ENCODE measurements around the gene SCNN1G.
"Not testable (repeated sequence)": the region's sequence is repeated elsewhere in the genome, so short reads cannot be mapped to it uniquely, and the experiment has no call there.

The SCNN1G gene

DNA sequence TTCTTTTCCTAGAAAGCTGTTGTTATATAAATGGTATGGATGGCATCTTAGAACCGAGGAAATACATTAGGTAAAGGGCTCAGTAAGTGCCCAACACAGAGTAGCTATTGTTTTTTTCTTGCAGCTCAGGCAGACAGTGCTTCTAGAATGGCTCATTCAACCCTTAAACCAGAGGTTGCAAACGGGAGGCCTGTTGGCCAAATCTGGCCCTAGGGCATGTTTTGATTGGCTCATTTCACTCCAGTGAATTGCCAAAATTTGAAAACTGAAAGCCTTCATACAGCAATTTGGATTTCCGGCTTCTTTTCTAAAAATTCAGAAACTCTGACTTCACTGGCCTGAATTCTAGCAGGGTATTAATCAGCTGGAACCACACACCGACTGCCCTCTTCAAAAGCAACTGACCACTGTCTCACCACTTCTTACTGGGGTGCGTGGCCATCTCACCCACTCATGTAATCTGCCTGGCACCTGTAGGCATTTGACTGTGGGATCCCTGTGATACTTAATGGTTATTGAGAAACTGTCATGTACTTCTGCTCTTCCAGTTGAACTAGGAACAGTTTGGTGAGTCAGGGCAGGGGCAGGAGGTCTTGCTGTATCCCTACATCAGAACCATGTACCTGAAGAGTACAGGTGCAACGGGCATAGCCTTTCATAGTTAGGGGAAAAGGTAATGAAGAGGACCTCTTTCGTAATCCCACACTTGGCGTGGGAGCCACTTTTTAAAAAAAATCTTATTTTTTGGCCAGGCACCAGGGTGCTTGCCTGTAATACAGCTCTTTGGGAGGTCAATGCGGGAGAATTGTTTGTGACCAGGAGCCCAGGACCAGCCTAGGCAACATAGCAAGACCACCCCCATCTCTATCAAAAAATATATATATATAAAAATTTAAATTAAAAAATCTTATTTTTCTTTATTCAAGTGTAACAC, 66.0 kb downstream of the SCNN1G start:
- no peak for DNase-seq (ENCODE audit: low spot score)
- in situ Hi-C loops (cut with MboI; ENCODE audit: low pct_unique_long_range_greater_than_20kb, low sequenced_read_pairs, unreplicated experiment): no loop called here
- TF ChIP-seq, protein P1, sequence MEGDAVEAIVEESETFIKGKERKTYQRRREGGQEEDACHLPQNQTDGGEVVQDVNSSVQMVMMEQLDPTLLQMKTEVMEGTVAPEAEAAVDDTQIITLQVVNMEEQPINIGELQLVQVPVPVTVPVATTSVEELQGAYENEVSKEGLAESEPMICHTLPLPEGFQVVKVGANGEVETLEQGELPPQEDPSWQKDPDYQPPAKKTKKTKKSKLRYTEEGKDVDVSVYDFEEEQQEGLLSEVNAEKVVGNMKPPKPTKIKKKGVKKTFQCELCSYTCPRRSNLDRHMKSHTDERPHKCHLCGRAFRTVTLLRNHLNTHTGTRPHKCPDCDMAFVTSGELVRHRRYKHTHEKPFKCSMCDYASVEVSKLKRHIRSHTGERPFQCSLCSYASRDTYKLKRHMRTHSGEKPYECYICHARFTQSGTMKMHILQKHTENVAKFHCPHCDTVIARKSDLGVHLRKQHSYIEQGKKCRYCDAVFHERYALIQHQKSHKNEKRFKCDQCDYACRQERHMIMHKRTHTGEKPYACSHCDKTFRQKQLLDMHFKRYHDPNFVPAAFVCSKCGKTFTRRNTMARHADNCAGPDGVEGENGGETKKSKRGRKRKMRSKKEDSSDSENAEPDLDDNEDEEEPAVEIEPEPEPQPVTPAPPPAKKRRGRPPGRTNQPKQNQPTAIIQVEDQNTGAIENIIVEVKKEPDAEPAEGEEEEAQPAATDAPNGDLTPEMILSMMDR (IDR thresholded peaks at IDR 0.05; ENCODE audit: extremely low read depth, insufficient read depth, missing control alignments): no peak

DNA sequence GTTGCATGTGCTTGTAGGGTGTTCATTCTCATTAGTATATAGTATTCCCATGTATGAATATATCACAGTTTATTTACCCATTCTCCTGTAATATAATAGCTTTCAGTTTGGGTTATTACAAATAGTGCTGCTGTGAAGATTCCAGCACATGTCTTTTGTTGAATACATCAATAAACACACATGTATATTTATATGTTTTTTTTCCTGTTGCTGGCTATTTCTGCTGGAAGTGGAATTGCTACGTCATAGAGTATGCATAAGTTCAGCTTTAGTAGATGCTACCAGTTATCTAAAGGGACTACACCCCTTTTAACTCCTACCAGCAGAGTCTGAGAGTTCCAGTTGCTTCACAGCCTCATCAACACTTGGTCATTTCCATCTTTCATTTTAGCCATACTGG, 67.3 kb downstream of the SCNN1G start:
- in situ Hi-C loops (cut with MboI; ENCODE audit: low pct_unique_long_range_greater_than_20kb, low sequenced_read_pairs, unreplicated experiment): no loop called here
- DNase-seq (ENCODE audit: low spot score): no peak
- TF ChIP-seq, protein P1 (IDR thresholded peaks at IDR 0.05; ENCODE audit: extremely low read depth, insufficient read depth, missing control alignments): no peak

DNA sequence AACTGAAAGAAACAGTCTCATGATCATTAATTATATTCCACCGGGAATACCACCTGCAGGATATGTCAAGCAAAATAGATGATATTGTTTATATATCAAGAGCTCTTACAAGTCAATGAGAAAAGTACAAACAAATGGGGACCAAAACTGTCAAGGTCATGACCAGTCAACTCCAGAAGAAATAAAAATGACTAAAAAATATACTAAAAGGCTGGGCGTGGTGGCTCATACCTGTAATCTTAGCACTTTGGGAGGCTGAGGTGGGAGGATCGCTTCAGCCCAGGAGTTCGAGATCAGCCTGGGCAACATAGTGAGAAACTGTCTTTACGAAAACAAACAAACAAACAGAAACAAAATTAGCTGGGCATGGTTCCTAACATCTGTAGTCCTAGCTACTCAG, 69.8 kb downstream of the SCNN1G start:
- no peak for DNase-seq (ENCODE audit: low spot score)
- in situ Hi-C loops (cut with MboI; ENCODE audit: low pct_unique_long_range_greater_than_20kb, low sequenced_read_pairs, unreplicated experiment): no loop called here
- TF ChIP-seq, protein P1 (IDR thresholded peaks at IDR 0.05; ENCODE audit: extremely low read depth, insufficient read depth, missing control alignments): no peak

DNA sequence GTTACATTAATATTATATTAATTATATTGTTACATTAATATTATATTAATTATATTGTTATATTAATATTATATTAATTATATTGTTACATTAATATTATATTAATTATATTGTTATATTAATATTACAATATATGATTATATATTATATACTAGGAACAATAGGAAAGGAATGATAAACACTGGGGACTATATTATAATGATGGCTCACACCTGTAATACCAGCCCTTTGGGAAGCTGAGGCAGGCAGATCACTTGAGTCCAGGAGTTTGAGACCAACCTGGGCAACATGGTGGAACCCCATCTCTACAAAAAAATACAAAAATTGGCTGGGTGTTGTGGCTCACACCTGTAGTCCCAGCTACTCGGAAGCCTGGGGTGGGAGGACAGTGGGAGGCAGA, 71.1 kb downstream of the SCNN1G start:
- in situ Hi-C loops (cut with MboI; ENCODE audit: low pct_unique_long_range_greater_than_20kb, low sequenced_read_pairs, unreplicated experiment); DNase-seq (ENCODE audit: low spot score): not testable (repeated sequence)

DNA sequence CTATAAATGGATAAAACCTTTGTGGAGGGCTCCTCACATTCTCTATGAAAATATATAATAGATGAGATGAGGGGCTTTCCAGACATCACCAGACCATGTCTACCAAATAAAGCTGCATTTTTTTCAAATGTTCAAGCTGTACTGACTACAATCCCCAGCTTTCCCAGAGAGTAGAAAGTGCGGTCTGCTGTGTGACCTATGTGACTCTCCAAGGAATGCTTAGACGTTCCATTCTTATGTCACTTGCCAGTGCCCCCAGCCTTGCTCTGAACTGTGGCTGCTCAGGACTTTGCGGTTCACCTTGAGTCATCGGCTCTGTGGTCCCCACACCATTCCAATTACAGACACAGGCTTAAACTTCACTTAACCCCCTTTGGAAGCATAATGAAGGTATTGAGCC, 71.8 kb downstream of the SCNN1G start:
- no peak for DNase-seq (ENCODE audit: low spot score)
- in situ Hi-C loops (cut with MboI; ENCODE audit: low pct_unique_long_range_greater_than_20kb, low sequenced_read_pairs, unreplicated experiment): no loop called here
- TF ChIP-seq, protein P1 (IDR thresholded peaks at IDR 0.05; ENCODE audit: extremely low read depth, insufficient read depth, missing control alignments): no peak

DNA sequence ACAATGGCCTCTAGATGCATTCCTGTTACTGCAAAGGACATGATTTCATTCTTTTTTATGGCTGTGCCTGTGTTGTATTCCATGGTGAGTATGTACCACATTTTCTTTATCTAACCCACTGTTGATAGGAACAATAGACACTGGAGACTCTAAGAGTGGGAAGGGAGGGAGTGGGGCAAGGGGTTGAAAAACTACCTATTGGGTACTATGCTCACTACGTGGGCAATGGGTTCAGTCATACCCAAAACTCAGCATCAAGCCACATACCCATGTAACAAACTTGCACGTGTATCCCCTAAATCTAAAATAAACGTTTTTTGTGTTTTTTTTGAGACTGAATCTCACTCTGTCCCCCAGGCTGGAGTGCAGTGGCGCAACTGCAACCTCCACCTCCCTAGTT, 72.5 kb downstream of the SCNN1G start:
- in situ Hi-C loops (cut with MboI; ENCODE audit: low pct_unique_long_range_greater_than_20kb, low sequenced_read_pairs, unreplicated experiment): no loop called here
- no peak for DNase-seq (ENCODE audit: low spot score)
- TF ChIP-seq, protein P1 (IDR thresholded peaks at IDR 0.05; ENCODE audit: extremely low read depth, insufficient read depth, missing control alignments): no peak

DNA sequence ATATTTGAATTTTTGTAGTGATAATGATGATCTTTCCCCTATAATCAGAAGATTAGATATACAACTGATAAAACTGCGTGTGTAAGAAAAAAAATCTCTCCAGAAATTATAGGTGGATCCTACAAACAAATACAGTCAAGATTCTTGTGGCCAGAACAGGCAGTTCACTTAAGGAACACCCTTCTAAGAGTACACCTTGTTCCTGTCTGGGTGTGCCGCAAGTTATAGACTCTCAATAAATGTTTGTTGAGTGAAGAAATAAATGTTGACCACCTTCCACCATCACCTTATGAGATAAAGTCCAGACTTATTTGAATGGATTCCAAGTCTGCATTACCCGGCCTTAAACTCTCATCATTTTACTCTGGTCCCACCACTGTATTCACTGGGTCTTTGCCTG, 73.9 kb downstream of the SCNN1G start:
- TF ChIP-seq, protein P1 (IDR thresholded peaks at IDR 0.05; ENCODE audit: extremely low read depth, insufficient read depth, missing control alignments): no peak
- DNase-seq (ENCODE audit: low spot score): no peak
- in situ Hi-C loops (cut with MboI; ENCODE audit: low pct_unique_long_range_greater_than_20kb, low sequenced_read_pairs, unreplicated experiment): no loop called here
